GM21390 (cell line): ENCODE results near the gene RPS17.
"Not testable (repeated sequence)": the region's sequence is repeated elsewhere in the genome, so short reads cannot be mapped to it uniquely, and the experiment has no call there.

ENCODE experiments used
- ATAC-seq: cut with Tn5 transposase; IDR thresholded peaks from one replicate; pipeline ENCODE4 v1.9.1; 2021; ENCODE audit not compliant: unreplicated experiment

RPS17 gene

GRCh38 chr15:82548700-82549099 lies 8.4 kb upstream of the RPS17 start:
- ATAC-seq, result no peak

GRCh38 chr15:82545478-82545877 lies 5.2 kb upstream of the RPS17 start:
- no peak for ATAC-seq

- ATAC-seq, result no peak
Measured at GRCh38 chr15:82545002-82545401, 4.7 kb upstream of the RPS17 start.

GRCh38 chr15:82544431-82544830 lies 4.2 kb upstream of the RPS17 start:
- no peak for ATAC-seq

DNA sequence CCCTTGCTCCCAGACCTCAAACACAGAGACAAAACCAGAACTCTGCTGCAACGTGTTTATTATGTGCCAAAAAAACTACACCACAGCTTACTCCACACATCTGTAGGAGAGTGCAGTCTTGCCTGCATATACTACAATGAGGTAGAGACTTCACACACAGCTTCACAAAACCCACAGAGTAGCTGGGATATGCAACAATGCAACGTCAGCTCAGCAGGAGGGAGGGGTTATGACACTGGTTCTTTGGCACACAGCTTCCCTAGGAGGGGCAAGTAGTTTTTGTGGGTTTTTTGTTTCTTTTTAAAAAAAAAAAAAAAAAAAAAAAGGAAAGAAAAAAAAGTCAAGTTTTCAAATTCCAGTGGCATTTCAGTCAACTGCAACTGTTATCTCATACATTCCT lies 2.9 kb upstream of the RPS17 start:
- no peak for ATAC-seq

- ATAC-seq, result no peak
Measured at GRCh38 chr15:82540984-82541431, 751 bp upstream of the RPS17 start.

GRCh38 chr15:82539691-82540054 lies 584 bp downstream of the RPS17 start:
- ATAC-seq, result peak; percentile 2

DNA sequence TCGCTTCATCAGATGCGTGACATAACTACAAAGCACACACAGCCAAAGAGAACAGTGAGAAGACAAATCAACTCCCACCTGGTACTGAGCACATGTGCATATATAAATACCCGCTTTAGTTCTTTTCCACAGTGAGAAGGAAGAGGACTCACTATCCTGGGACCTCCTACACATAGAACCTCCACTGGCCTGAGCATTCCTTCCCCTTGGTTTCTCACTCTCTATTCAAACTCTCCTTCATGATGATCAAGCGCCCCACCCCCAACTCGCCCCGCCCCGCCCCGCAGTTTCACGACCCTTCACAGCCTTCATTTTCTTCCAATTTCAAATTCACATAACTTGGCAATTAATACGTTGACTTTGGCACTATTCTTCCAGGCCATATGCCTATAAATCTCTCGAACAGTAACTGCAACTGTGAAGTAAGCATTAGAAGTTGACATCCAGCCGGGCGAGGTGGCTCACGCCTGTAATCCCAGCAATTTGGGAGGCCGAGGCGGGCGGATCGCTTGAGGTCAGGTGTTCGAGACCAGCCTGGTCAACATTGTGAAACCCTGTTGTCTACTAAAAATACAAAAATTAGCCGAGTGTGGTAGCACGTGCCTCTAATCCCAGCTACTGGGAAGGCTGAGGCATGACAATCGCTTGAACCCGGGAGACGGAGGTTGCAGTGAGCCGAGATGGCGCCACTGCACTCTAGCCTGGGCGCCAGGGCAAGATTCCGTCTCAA lies 1.1 kb downstream of the RPS17 start:
- no peak for ATAC-seq

- ATAC-seq, result no peak
Measured at GRCh38 chr15:82537351-82537908, 2.8 kb downstream of the RPS17 start.

DNA sequence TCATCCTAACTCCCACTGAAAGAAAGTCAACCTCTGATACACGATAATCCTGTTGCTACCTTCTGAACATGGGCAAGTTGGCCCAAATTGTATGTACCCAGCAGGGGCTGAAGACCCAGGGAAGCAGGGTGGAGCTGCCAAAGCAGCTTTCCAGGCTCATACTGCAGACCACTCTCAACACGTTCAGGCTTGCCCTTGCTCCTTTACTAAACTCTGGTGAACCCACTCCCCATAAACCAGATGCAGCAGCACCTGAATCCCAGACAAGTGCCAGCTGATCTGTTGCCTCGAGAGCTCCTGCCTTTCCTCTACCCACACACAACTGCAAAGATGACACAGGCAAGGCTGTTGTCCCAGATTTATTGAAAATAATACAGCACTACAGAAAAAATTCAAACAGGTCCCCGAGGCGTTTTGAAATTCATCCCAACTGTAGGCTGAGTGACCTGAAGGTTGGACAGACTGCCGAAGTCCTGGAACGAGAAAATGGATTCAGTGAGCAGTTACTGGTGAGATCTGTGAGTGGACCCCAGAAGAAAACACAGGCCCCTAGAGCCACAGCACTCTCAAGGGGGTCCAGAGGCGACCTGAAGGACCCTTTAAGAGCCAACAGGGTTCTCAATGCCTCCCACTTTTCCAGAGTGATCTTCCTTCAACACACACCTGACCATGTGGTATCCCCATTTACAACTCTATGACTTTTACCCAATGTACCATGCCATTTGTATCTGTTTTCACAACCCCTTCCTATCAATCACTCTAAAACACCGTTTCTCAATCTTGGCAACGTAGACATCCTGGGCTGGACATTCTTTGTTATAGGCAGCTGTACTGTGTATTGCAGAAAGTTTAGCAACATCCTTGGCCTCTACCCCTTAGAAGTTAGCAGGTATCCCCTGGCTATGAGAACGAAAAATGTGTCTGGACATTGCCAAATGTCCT lies 3.6 kb downstream of the RPS17 start:
- ATAC-seq, result no peak

DNA sequence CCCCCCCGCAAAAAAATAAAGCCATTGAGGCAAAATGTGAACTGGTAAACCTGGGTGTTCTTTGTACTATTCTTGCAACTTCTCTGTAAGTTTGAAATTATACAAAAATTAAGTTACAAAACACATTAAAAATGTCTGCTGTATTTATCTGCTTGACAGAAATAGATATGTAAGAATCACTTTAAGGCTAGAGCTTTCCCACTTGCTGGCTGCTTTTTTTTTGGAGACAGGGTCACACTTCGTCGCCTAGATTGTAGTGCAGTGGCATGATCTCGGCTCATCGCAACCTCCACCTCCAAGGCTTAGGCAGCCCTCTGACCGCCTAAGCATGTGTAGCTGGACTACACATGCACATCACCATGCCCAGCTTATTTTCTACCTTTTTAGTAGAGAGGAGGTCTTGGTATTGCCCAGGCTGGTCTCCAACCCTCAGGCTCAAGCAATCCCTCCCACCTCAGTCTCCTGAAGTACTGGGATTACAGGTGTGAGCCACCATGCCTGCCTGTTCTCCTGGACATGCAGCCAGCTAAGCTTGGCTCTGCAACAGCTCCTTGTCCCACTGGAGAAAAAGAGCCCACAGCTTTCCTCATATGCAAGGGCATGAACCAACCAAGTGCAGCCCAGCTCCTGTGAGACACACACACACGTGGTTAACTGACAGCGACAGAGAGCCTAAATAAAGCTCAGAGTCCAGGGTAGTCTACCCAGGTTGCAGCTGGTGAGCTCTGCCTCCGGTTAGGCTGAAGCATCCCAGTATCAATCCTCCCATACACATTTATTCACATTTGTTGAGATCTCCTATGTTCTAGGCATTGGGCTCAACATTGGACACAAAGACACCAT lies 4.5 kb downstream of the RPS17 start:
- no peak for ATAC-seq

DNA sequence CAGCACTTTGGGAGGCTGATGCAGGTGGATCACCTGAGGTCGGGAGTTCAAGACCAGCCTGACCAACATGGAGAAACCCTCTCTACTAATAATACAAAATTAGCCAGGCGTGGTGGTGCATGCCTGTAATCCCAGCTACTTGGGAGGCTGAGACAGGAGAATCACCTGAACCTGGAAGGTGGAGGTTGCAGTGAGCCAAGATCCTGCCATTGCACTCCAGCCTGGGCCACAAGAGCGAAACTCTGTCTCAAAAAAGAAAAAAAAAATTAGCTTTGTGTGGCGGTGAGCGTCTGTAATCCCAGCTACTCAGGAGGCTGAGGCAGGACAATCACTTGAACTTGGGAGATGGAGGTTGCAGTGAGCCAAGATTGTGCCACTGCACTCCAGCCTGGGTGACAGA lies 5.1 kb downstream of the RPS17 start:
- not testable (repeated sequence) for ATAC-seq

DNA sequence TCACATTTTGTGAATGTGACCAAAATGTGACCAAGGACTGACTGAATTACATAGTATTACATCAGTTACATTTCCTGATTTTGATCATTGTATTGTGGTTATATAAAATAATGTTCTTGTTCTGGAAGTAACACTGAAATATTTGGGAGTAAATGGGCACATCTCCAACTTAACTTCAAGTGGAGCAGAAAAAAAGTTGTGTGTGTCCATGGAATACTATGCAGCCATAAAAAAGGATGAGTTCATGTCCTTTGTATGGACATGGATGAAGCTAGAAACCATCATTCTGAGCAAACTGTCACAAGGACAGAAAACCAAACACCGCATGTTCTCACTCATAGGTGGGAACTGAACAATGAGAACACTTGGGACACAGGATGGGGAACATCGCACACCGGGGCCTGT lies 5.8 kb downstream of the RPS17 start:
- not testable (repeated sequence) for ATAC-seq

DNA sequence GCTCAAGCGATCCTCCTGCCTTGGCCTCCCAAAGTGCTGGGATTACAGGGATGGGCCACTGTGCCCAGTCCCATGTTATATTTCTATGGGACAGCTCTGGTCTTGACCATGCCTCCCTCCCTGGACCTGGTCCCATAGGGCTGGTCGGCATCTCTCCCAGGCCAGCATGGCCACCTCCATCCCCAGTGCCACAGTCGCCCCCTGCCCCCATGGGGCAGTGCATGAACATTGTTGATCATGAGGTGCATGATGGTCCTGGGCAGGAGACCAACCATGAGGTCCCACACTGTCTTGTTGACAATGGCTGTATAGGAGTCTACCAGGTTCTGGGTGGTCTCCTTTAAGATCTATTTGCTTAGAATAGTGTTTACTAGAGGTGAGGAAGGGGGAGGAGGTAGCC lies 6.5 kb downstream of the RPS17 start:
- no peak for ATAC-seq

DNA sequence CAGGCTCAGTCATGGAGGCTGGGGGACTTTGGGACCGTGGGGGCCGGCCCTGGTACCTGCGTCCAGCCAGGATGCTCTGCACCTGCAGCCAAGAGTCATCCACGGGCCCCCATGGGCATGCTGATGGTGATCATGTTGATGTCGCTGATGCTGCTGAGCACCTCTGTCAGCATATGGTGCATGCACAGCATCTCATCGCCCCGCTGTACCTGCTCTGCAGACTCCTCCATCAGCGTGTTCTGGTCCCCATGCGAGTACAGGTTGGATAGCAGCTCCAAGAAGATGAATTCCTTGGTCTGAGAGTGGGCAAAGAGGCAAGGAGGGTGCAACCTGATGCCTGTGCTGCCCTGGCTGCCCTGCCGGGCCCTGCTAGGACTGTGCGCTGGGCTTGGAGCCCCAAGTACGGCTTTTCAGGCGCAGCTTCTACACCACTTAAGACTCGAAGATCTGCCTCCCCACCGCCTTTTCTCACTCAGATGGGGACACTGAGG lies 7.2 kb downstream of the RPS17 start:
- ATAC-seq, result no peak

DNA sequence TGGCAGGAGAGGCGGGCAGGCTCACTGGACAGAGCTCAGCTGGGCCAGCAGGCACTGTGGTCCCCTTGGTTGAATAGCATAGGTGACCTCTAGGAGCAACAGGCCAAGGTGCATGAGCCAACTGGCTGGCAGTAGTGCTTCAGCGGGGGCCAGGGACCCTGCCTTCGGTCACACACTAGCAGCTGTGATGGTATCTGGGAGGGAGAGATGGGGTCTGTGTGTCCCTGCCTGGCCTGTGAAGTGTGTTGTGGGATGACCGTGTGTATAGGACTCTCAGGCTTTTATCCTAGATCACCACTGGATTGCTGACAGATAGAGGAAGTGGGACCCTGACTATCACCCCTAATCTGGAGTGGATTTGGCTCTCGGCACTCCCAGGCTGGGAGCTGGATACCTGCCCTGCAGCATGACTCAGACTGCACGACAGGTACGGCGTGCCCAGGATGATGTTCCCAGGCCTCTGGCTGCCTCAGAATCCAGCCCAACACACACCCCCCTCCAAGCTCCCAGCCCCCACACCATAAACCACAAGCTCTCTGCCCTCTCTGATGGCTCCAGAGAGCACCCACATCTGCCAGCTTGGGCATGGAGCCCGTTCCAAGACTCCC lies 7.8 kb downstream of the RPS17 start:
- ATAC-seq, result no peak

- ATAC-seq, result no peak
Measured at GRCh38 chr15:82531496-82532382, 8.5 kb downstream of the RPS17 start.

GRCh38 chr15:82530606-82531379 lies 9.5 kb downstream of the RPS17 start:
- ATAC-seq, result peak; percentile 89

- ATAC-seq, result no peak
Measured at GRCh38 chr15:82530006-82530405, 10.3 kb downstream of the RPS17 start.
